Heart left ventricle (tissue), 13 donors: ENCODE results near the gene CPLANE2.
A peak's percentile ranks its signal among the peaks of the same experiment; 100 is the strongest.

Experiments
- CTCF ChIP-seq, 12 donors: fragments of 200-600 bp; sonication (generic) in 4 of 12; IDR thresholded peaks; one replicate each; pipeline versions ENCODE4 v1.5.0 to v1.8.0; 2018 to 2022; ENCODE audit warnings: antibody characterized with exemption in 12 of 12, mild to moderate bottlenecking in 5 of 12
- POLR2A ChIP-seq, 2 donors: fragments of 450-650 bp; IDR thresholded peaks; one replicate each; pipeline ENCODE4 v1.6.1; 2017; ENCODE audit warnings: antibody characterized with exemption in 2 of 2, mild to moderate bottlenecking in 2 of 2, moderate library complexity in 2 of 2
- donor health status: ischemic (EF 13 %, LVEDD 7.1; RV severe dilation, severe dysfunction).
- donor health status: DM: no; HTN: yes; CAD: no.
- donor health status: DM: no; HTN: no; CAD: no.
- donor health status: ischemic (EF 25% LVEDD 6.9; RV normal size, moderate dysfunction).
- donor health status: ischemic (EF 25% LVEDD 5.7; RV mildly dilated, moderate dysfunction).
- donor health status: ischemic (EF 35%, LVEDD 5.7; RV mildly dilated, moderate dysfunction).
- donor health status: nonischemic (EF 11% LVEDD 7.7; RV severe dilation, severe dysfunction).
- donor health status: DM: yes; HTN: yes; CAD: no.
- donor health status: PGD.
- donor health status: ischemic (EF 29% LVEDD 5.4; RV normal size, mild dysfunction).
- donor health status: nonischemic (EF 23%, LVEDD 6.1; RV moderate dilation, normal function).

- peak; percentile 74 to 86 (median 80) for TF ChIP-seq CTCF (IDR thresholded peaks at IDR 0.05)
- no peak for TF ChIP-seq POLR2A (IDR thresholded peaks at IDR 0.05)
These were observed 7.1 kb upstream of the CPLANE2 start for GRCh38 chr1:16243936-16244649.
